H1 (cell line): Measurements from ENCODE around the gene RBM20. TPM values are rescaled to one million over a fixed set of nuclear protein-coding genes. Genes with fewer than 3 reads are reported as not detected.

Experiments used
- CTCF ChIA-PET: fragments of 300-600 bp; sonication (Branson Sonifier 250); formaldehyde crosslinking; loops from one replicate; lab custom pipeline; 2021; ENCODE audit not compliant: partially characterized antibody; lab: Charles Lee
- POLR2A ChIA-PET: fragments of 300-600 bp; sonication (Branson Sonifier 250); formaldehyde crosslinking; loops from one replicate; lab custom pipeline; 2021; ENCODE audit warnings: inconsistent platforms; ENCODE audit not compliant: partially characterized antibody; lab: Charles Lee
- DNase-seq, 2 experiments: peaks; one replicate each; pipeline versions ENCODE4 v3.0.0 to v3.0.0-alpha.2; 2010 to 2022; ENCODE audit warnings: low spot score in 2 of 2, low read depth in 1 of 2, mixed read lengths in 1 of 2
- FAIRE-seq: peaks from 2 replicates; lab custom pipeline; 2011; peaks lifted over from hg19 to GRCh38; lab: Jason Lieb, UNC
- H2AFZ ChIP-seq: 2 replicates; pipeline ENCODE4 v1.8.1; 2012; ENCODE audit warnings: low read length, inconsistent platforms
- H2AK5ac ChIP-seq: 2 replicates; pipeline ENCODE4 v1.6.1; 2013; ENCODE audit warnings: low read depth, low read length
- H2BK120ac ChIP-seq: replicated peaks from 2 replicates; pipeline ENCODE3; 2013; ENCODE audit warnings: low read depth, low read length, inconsistent platforms
- H2BK12ac ChIP-seq: 2 replicates; pipeline ENCODE4 v1.6.1; 2013; ENCODE audit warnings: low read depth, low read length
- H2BK15ac ChIP-seq: 2 replicates; pipeline ENCODE4 v1.6.1; 2013; ENCODE audit warnings: low read length
- H2BK20ac ChIP-seq: 2 replicates; pipeline ENCODE4 v1.6.1; 2013; ENCODE audit warnings: low read length
- H2BK5ac ChIP-seq: 2 replicates; pipeline ENCODE4 v1.6.1; 2013; ENCODE audit warnings: low read depth, low read length
- H3K14ac ChIP-seq: 2 replicates; pipeline ENCODE4 v1.6.1; 2013; ENCODE audit warnings: inconsistent platforms; ENCODE audit not compliant: insufficient read length
- H3K18ac ChIP-seq: 2 replicates; pipeline ENCODE4 v1.6.1; 2013; ENCODE audit warnings: low read length; ENCODE audit errors: extremely low read depth
- H3K23ac ChIP-seq: 2 replicates; pipeline ENCODE4 v1.6.1; 2013; ENCODE audit warnings: inconsistent platforms; ENCODE audit not compliant: insufficient read length
- H3K23me2 ChIP-seq: 2 replicates; pipeline ENCODE4 v1.6.1; 2013; ENCODE audit warnings: low read depth, low read length
- H3K27ac ChIP-seq: 2 replicates; pipeline ENCODE4 v1.6.1; 2011; ENCODE audit warnings: low read depth, low read length, inconsistent platforms
- H3K27me3 ChIP-seq, 4 experiments: replicated peaks in 1 of 4; 1 replicate in 1 of 4; 2 replicates in 3 of 4; pipeline versions ENCODE4 v1.6.1 to v1.8.1; 2011 to 2013; ENCODE audit warnings: low read length in 3 of 4, mild to moderate bottlenecking in 3 of 4, inconsistent platforms in 2 of 4, mixed read lengths in 2 of 4, moderate library complexity in 1 of 4; ENCODE audit not compliant: control insufficient read depth in 3 of 4, insufficient read depth in 3 of 4; ENCODE audit errors: extremely low read depth in 1 of 4
- H3K36me3 ChIP-seq, 4 experiments: 2 replicates each; pipeline versions ENCODE4 v1.6.1 to v1.8.1; 2011 to 2013; ENCODE audit warnings: mild to moderate bottlenecking in 4 of 4, low read length in 3 of 4, moderate library complexity in 2 of 4, control low read depth in 1 of 4, inconsistent platforms in 1 of 4; ENCODE audit not compliant: insufficient read depth in 4 of 4, control insufficient read depth in 2 of 4
- H3K4ac ChIP-seq: replicated peaks from 2 replicates; pipeline ENCODE3; 2013; ENCODE audit warnings: low read length, low read depth, mixed read lengths, inconsistent platforms; ENCODE audit not compliant: insufficient read length
- H3K4me1 ChIP-seq, 4 experiments: replicated peaks in 1 of 4; 1 replicate in 1 of 4; 2 replicates in 3 of 4; pipeline versions ENCODE4 v1.6.1 to v1.8.1; 2011 to 2013; ENCODE audit warnings: low read length in 3 of 4, inconsistent platforms in 2 of 4, mixed read lengths in 1 of 4; ENCODE audit not compliant: insufficient read depth in 4 of 4, control insufficient read depth in 3 of 4
- H3K4me2 ChIP-seq, 2 experiments: 2 replicates each; pipeline versions ENCODE4 v1.6.1 to v1.8.1; 2011 to 2013; ENCODE audit warnings: low read depth in 2 of 2, low read length in 2 of 2, control low read depth in 1 of 2, inconsistent platforms in 1 of 2, mild to moderate bottlenecking in 1 of 2; ENCODE audit not compliant: insufficient read depth in 1 of 2
- H3K4me3 ChIP-seq, 4 experiments: fragments of 200-600, 300-600 bp in 1 of 4; sonication (generic), shearing (Covaris generic), sonication (Bioruptor Twin) in 1 of 4; 2 replicates each; pipeline versions ENCODE4 v1.5.1 to v1.8.1; 2011 to 2016; ENCODE audit warnings: low read length in 4 of 4, low read depth in 3 of 4, control low read depth in 2 of 4, inconsistent platforms in 2 of 4, mild to moderate bottlenecking in 2 of 4, mixed read lengths in 1 of 4, moderate library complexity in 1 of 4; ENCODE audit not compliant: insufficient read depth in 2 of 4; ENCODE audit errors: extremely low read depth in 1 of 4
- H3K56ac ChIP-seq: replicated peaks from 2 replicates; pipeline ENCODE3; 2013; ENCODE audit warnings: low read depth, mild to moderate bottlenecking, mixed read lengths, low read length, inconsistent platforms; ENCODE audit not compliant: insufficient read length
- H3K79me1 ChIP-seq: 2 replicates; pipeline ENCODE4 v1.6.1; 2013; ENCODE audit warnings: low read depth, low read length, control low read depth
- H3K79me2 ChIP-seq, 2 experiments: 2 replicates each; pipeline versions ENCODE4 v1.6.1 to v1.8.1; 2012 to 2013; ENCODE audit warnings: low read length in 2 of 2, mild to moderate bottlenecking in 2 of 2, inconsistent platforms in 1 of 2; ENCODE audit not compliant: insufficient read depth in 2 of 2, control insufficient read depth in 1 of 2
- H3K9ac ChIP-seq, 4 experiments: replicated peaks in 1 of 4; 1 replicate in 1 of 4; 2 replicates in 3 of 4; pipeline versions ENCODE4 v1.6.1 to v1.8.1; 2011 to 2013; ENCODE audit warnings: low read depth in 3 of 4, low read length in 3 of 4, control low read depth in 2 of 4, mild to moderate bottlenecking in 2 of 4, moderate library complexity in 2 of 4, inconsistent platforms in 1 of 4; ENCODE audit errors: extremely low read depth in 1 of 4
- H3K9me3 ChIP-seq, 2 experiments: 2 replicates each; pipeline versions ENCODE4 v1.6.1 to v1.8.1; 2012 to 2013; ENCODE audit warnings: mild to moderate bottlenecking in 2 of 2, moderate library complexity in 2 of 2, control low read depth in 1 of 2, inconsistent platforms in 1 of 2, low read depth in 1 of 2, low read length in 1 of 2, mixed read lengths in 1 of 2; ENCODE audit not compliant: insufficient read depth in 2 of 2
- H4K20me1 ChIP-seq, 2 experiments: replicated peaks in 1 of 2; 2 replicates each; pipeline versions ENCODE3 to v1.8.1; 2011 to 2013; ENCODE audit warnings: inconsistent platforms in 2 of 2, low read length in 2 of 2, mild to moderate bottlenecking in 1 of 2; ENCODE audit not compliant: insufficient read depth in 2 of 2, control insufficient read depth in 1 of 2
- H4K5ac ChIP-seq: 2 replicates; pipeline ENCODE4 v1.6.1; 2013; ENCODE audit warnings: low read length, low read depth, mixed read lengths, inconsistent platforms; ENCODE audit not compliant: insufficient read length
- H4K8ac ChIP-seq: 2 replicates; pipeline ENCODE4 v1.8.0; 2013; ENCODE audit warnings: mild to moderate bottlenecking, moderate library complexity, low read length, inconsistent platforms; ENCODE audit not compliant: insufficient read depth; ENCODE audit errors: extremely low read depth
- H4K91ac ChIP-seq: replicated peaks from 2 replicates; pipeline ENCODE3; 2013; ENCODE audit warnings: low read length, mixed read lengths, inconsistent platforms; ENCODE audit not compliant: insufficient read length
- ATF3 ChIP-seq: IDR thresholded peaks from 2 replicates; pipeline ENCODE4 v1.6.1; 2011; ENCODE audit warnings: low read depth, mild to moderate bottlenecking, low read length; ENCODE audit not compliant: insufficient read depth
- CBX5 ChIP-seq: fragments of 300-800, 300-1000 bp; sonication (generic); IDR thresholded peaks from 2 replicates; pipeline ENCODE4 v1.7.1; 2016; ENCODE audit warnings: antibody characterized with exemption, low read length, low read depth
- CTBP2 ChIP-seq: IDR thresholded peaks from 2 replicates; pipeline ENCODE4 v1.7.0; 2011; ENCODE audit warnings: borderline replicate concordance, mild to moderate bottlenecking, moderate library complexity, mixed read lengths, low read length; ENCODE audit not compliant: insufficient read depth, insufficient read length
- EGR1 ChIP-seq: IDR thresholded peaks from 2 replicates; pipeline ENCODE4 v1.6.1; 2011; ENCODE audit warnings: low read depth, low read length, borderline replicate concordance
- EP300 ChIP-seq, 2 experiments: IDR thresholded peaks; 1 replicate in 1 of 2; 2 replicates in 1 of 2; pipeline ENCODE4 v1.6.1; 2011 to 2012; ENCODE audit warnings: low read depth in 2 of 2, low read length in 2 of 2, mild to moderate bottlenecking in 2 of 2, borderline replicate concordance in 1 of 2, inconsistent platforms in 1 of 2, moderate library complexity in 1 of 2
- HDAC6 ChIP-seq: IDR thresholded peaks from one replicate; pipeline ENCODE4 v1.7.1; 2012; ENCODE audit warnings: low read depth, mild to moderate bottlenecking, inconsistent platforms, low read length, moderate library complexity
- JUND ChIP-seq: IDR thresholded peaks from 2 replicates; pipeline ENCODE4 v1.6.1; 2011; ENCODE audit warnings: mild to moderate bottlenecking, improper control_type of control experiment, low read length
- KDM4A ChIP-seq: IDR thresholded peaks from one replicate; pipeline ENCODE4 v1.7.1; 2012; ENCODE audit warnings: low read depth, mild to moderate bottlenecking, moderate library complexity, low read length, inconsistent platforms; ENCODE audit not compliant: severe bottlenecking
- RAD21 ChIP-seq, 2 experiments: IDR thresholded peaks in 1 of 2; conservative IDR thresholded peaks in 1 of 2; 2 replicates each; pipeline ENCODE4 v1.6.1; 2011; ENCODE audit warnings: low read depth in 2 of 2, low read length in 2 of 2, improper control_type of control experiment in 1 of 2, inconsistent platforms in 1 of 2, mild to moderate bottlenecking in 1 of 2, moderate library complexity in 1 of 2
- SIN3A ChIP-seq, 2 experiments: IDR thresholded peaks in 1 of 2; conservative IDR thresholded peaks in 1 of 2; 2 replicates each; pipeline ENCODE4 v1.6.1; 2011 to 2012; ENCODE audit warnings: low read length in 2 of 2, improper control_type of control experiment in 1 of 2, low read depth in 1 of 2, mild to moderate bottlenecking in 1 of 2
- SIRT6 ChIP-seq: IDR thresholded peaks from one replicate; pipeline ENCODE4 v1.7.1; 2012; ENCODE audit warnings: low read length, inconsistent platforms
- SP1 ChIP-seq: IDR thresholded peaks from 2 replicates; pipeline ENCODE4 v1.6.1; 2011; ENCODE audit warnings: low read depth, low read length
- TAF7 ChIP-seq: optimal IDR thresholded peaks from 2 replicates; pipeline ENCODE3; 2011; ENCODE audit warnings: low read depth, mild to moderate bottlenecking, inconsistent platforms, low read length, moderate library complexity, borderline replicate concordance
- WGBS, 2 experiments: shearing (Covaris generic) in 1 of 2; methylation state at CpG; one replicate each; pipeline versions ENCODE4 v1.1.6 to v1.1.7; 2013 to 2015; ENCODE audit warnings: low lambda C conversion rate in 2 of 2, mixed read lengths in 2 of 2, inconsistent platforms in 1 of 2, low coverage in 1 of 2, missing lambda C conversion rate in 1 of 2; ENCODE audit not compliant: insufficient replicate concordance in 2 of 2, insufficient coverage in 1 of 2, insufficient read length in 1 of 2; ENCODE audit errors: extremely low coverage in 1 of 2, missing lambda C conversion rate in 1 of 2; 5-methylcytosine and 5-hydroxymethylcytosine counted together
- polyA plus RNA-seq, 7 experiments: library from polyadenylated mRNA; depleted of rRNA in 3 of 7; stranded (reverse) in 5 of 7; unstranded in 2 of 7; fragments of >200 nt in 5 of 7; fragments of 200-250 nt in 2 of 7; gene quantifications; 1 replicate in 5 of 7; 2 replicates in 1 of 7; 4 replicates in 1 of 7; pipeline versions ENCODE4 v1.2.1 to v1.2.3, GENCODE V29; 2011 to 2013; ENCODE audit warnings: missing spikeins in 2 of 7, mixed read lengths in 2 of 7
- total RNA-seq: library from RNA; stranded (reverse); fragmentation: NEBNext Ultra II Directional; extraction: Animal tissue kit (Norgen Biotek cat#: 25700); gene quantifications from 2 replicates; pipeline ENCODE4 v1.2.1, GENCODE V29; 2021

The RBM20 gene
- total and polyA plus RNA-seq, 2 of the 8 experiments (the other 6 are each of a cell fraction or from before 2014, with no cell fraction given) = 0.05 to 0.63 TPM

GRCh38 chr10:110868981-110869380, 224.8 kb downstream of the RBM20 start:
- no peak overlapping the region for H2BK5ac ChIP-seq
- no peak overlapping the region for H2BK12ac ChIP-seq
- H3K14ac ChIP-seq = no peak overlapping the region
- no peak overlapping the region for H3K4ac ChIP-seq
- H3K4me1 ChIP-seq = peaks cover 4 to 12% (median 8%) of the 10 kb centered on the region in 4 experiments
- no peaks in the 10 kb centered on the region for H3K9me3 ChIP-seq
- H2BK120ac ChIP-seq = no peak overlapping the region
- POLR2A ChIA-PET = no interaction called here
- no peak overlapping the region for H2AK5ac ChIP-seq
- H3K27me3 ChIP-seq = no peaks in the 10 kb centered on the region
- H3K18ac ChIP-seq = no peak overlapping the region
- DNase-seq = no peak
- no peak overlapping the region for H3K9ac ChIP-seq
- no peak overlapping the region for H2BK20ac ChIP-seq
- H2BK15ac ChIP-seq = no peak overlapping the region
- no peak overlapping the region for H2AFZ ChIP-seq
- no peak overlapping the region for H4K91ac ChIP-seq
- no peaks in the 10 kb centered on the region for H3K79me1 ChIP-seq
- no peak overlapping the region for H3K4me3 ChIP-seq
- H3K27ac ChIP-seq = no peak overlapping the region
- no peak overlapping the region for H4K5ac ChIP-seq
- peaks cover 2% of the 10 kb centered on the region; the same call in 1 of the 2 replicates for H3K23me2 ChIP-seq
- no peak overlapping the region for H3K56ac ChIP-seq
- H3K4me2 ChIP-seq = no peak overlapping the region
- no peak for TF ChIP-seq TAF7
- TF ChIP-seq SIN3A (conservative IDR thresholded peaks at IDR 0.05 in 1 of 2, IDR thresholded peaks at IDR 0.05 in 1 of 2; ENCODE audit: low read depth in 1 of 2, low read length in 2 of 2) = no peak
- TF ChIP-seq KDM4A = no peak
- no peak for TF ChIP-seq EP300 (IDR thresholded peaks at IDR 0.05; ENCODE audit: borderline replicate concordance in 1 of 2, low read depth in 2 of 2, low read length in 2 of 2)
- no peak for TF ChIP-seq RAD21 (IDR thresholded peaks at IDR 0.05 in 1 of 2, conservative IDR thresholded peaks at IDR 0.05 in 1 of 2; ENCODE audit: low read depth in 2 of 2, low read length in 2 of 2)
- TF ChIP-seq EGR1 = no peak
- TF ChIP-seq HDAC6 = no peak
- no peak for TF ChIP-seq CBX5
- TF ChIP-seq SIRT6 = no peak
- TF ChIP-seq ATF3 = no peak
- TF ChIP-seq JUND = no peak
- TF ChIP-seq SP1 = no peak
- TF ChIP-seq CTBP2 = no peak
- TF ChIP-seq, all 59 proteins: peak for 0
- 80% methylated on average over 6 of the region's 6 CpGs; no CpG with 5 or more reads in 1 of the 2 experiments for WGBS, 2 experiments
- Histone ChIP-seq H4K20me1 (no peaks in the 10 kb centered on the region), H4K8ac (no peak overlapping the region), H3K79me2 (peaks cover 0 to 8% of the 10 kb centered on the region in 2 experiments; a peak in 2 of 4 replicates), H3K23ac (no peak overlapping the region), H3K36me3 (no peaks in the 10 kb centered on the region; a peak in 1 of 8 replicates)
- CTCF ChIA-PET = no interaction called here
- no peak for FAIRE-seq
